H1 (cell line): ENCODE results near the gene C11orf42. TPM values are rescaled to one million over a fixed set of nuclear protein-coding genes. Genes with fewer than 3 reads are reported as not detected.

Experiments
- ATF2 ChIP-seq: IDR thresholded peaks from 2 replicates; pipeline ENCODE4 v1.6.1; 2012; ENCODE audit warnings: low read length, inconsistent platforms
- BACH1 ChIP-seq: IDR thresholded peaks from 2 replicates; pipeline ENCODE4 v1.6.1; 2012; ENCODE audit warnings: low read length, improper control_type of control experiment
- CHD2 ChIP-seq: IDR thresholded peaks from 2 replicates; pipeline ENCODE4 v1.6.1; 2012; ENCODE audit warnings: low read length, improper control_type of control experiment
- CHD7 ChIP-seq: fragments of 300-600 bp; sonication (generic); IDR thresholded peaks from 2 replicates; pipeline ENCODE4 v1.7.1; 2012; ENCODE audit warnings: low read length, moderate library complexity, mild to moderate bottlenecking, inconsistent platforms; ENCODE audit not compliant: insufficient replicate concordance
- HDAC2 ChIP-seq, 2 experiments: fragments of 300-600 bp in 1 of 2; sonication (generic) in 1 of 2; IDR thresholded peaks; 2 replicates each; pipeline ENCODE4 v1.6.1; 2011 to 2012; ENCODE audit warnings: low read depth in 2 of 2, low read length in 2 of 2, mild to moderate bottlenecking in 2 of 2, moderate library complexity in 2 of 2, borderline replicate concordance in 1 of 2, inconsistent platforms in 1 of 2
- POLR2A ChIP-seq, 2 experiments: IDR thresholded peaks; 1 replicate in 1 of 2; 2 replicates in 1 of 2; pipeline ENCODE4 v1.6.1; 2011; ENCODE audit warnings: low read depth in 2 of 2, low read length in 2 of 2, mild to moderate bottlenecking in 2 of 2; ENCODE audit errors: control extremely low read depth in 1 of 2
- SIN3A ChIP-seq, 2 experiments: IDR thresholded peaks in 1 of 2; conservative IDR thresholded peaks in 1 of 2; 2 replicates each; pipeline ENCODE4 v1.6.1; 2011 to 2012; ENCODE audit warnings: low read length in 2 of 2, improper control_type of control experiment in 1 of 2, low read depth in 1 of 2, mild to moderate bottlenecking in 1 of 2
- SIX5 ChIP-seq: IDR thresholded peaks from 2 replicates; pipeline ENCODE4 v1.6.1; 2011; ENCODE audit warnings: mild to moderate bottlenecking, low read depth, low read length
- polyA plus RNA-seq, 7 experiments: library from polyadenylated mRNA; depleted of rRNA in 3 of 7; stranded (reverse) in 5 of 7; unstranded in 2 of 7; fragments of >200 nt in 5 of 7; fragments of 200-250 nt in 2 of 7; gene quantifications; 1 replicate in 5 of 7; 2 replicates in 1 of 7; 4 replicates in 1 of 7; pipeline versions ENCODE4 v1.2.1 to v1.2.3, GENCODE V29; 2011 to 2013; ENCODE audit warnings: missing spikeins in 2 of 7, mixed read lengths in 2 of 7
- total RNA-seq: library from RNA; stranded (reverse); fragmentation: NEBNext Ultra II Directional; extraction: Animal tissue kit (Norgen Biotek cat#: 25700); gene quantifications from 2 replicates; pipeline ENCODE4 v1.2.1, GENCODE V29; 2021

Gene C11orf42
- total and polyA plus RNA-seq, 2 of the 8 experiments (the other 6 are each of a cell fraction or from before 2014, with no cell fraction given) = not detected

- TF ChIP-seq CHD7 (no peak), HDAC2 (IDR thresholded peaks at IDR 0.05; ENCODE audit: borderline replicate concordance in 1 of 2, low read depth in 2 of 2, low read length in 2 of 2) (no peak), SIX5 (no peak), CHD2 (no peak), ATF2 (no peak), POLR2A (IDR thresholded peaks at IDR 0.05; ENCODE audit: control extremely low read depth in 1 of 2, low read depth in 2 of 2, low read length in 2 of 2) (no peak), BACH1 (no peak), SIN3A (conservative IDR thresholded peaks at IDR 0.05 in 1 of 2, IDR thresholded peaks at IDR 0.05 in 1 of 2; ENCODE audit: low read depth in 1 of 2, low read length in 2 of 2) (no peak)
These were observed 11.1 kb downstream of the C11orf42 start (continued) for GRCh38 chr11:6216501-6216900.
